ENCODE measurements around the gene TMEM185B.
A peak's percentile ranks its signal among the peaks of the same experiment; 100 is the strongest.

Gene TMEM185B

DNA sequence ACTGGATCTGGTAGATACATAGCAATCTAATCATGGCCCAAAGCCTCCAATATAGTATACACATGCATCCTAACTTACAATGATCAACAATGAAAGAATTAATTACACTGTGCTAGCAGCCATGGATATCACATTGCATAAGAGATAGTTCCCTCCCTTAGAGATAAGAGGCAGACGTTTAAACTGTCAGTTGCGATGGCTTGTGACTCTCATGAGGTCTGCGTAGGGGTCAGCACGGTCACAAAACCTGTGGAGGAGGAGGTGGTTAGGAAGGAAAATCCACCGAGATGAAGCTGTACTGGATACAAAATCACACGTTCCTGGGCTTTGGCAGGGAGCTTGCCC lies 28.7 kb upstream of the TMEM185B start:
- Histone ChIP-seq H3K9ac (ENCODE audit: low read length) (peak overlapping the region; percentile 51), H3K4me2 (ENCODE audit: low read depth, low read length, poor library complexity, severe bottlenecking) (peak overlapping the region; percentile 77), H3F3A (ENCODE audit: insufficient read depth) (no peaks in the 10 kb centered on the region), H3K9me3 (ENCODE audit: insufficient read depth, low read length) (no peaks in the 10 kb centered on the region), H3K27me3 (ENCODE audit: low read length) (no peaks in the 10 kb centered on the region), H4K20me1 (ENCODE audit: low read depth, low read length) (no peaks in the 10 kb centered on the region), H3K27ac (ENCODE audit: low read depth, low read length) (no peak overlapping the region), H3K79me2 (ENCODE audit: insufficient read depth, low read length) (no peaks in the 10 kb centered on the region), H2AFZ (ENCODE audit: low read depth, low read length, severe bottlenecking) (peak overlapping the region; percentile 84), H3K9me2 (replicated peaks; ENCODE audit: insufficient read depth, low read length) (no peaks in the 10 kb centered on the region), H3K4me3 (ENCODE audit: insufficient read depth, low read length, poor library complexity, severe bottlenecking) (peak overlapping the region; percentile 59), H3K36me3 (ENCODE audit: low read length) (no peaks in the 10 kb centered on the region)
- TF ChIP-seq EZH2phosphoT487 (conservative IDR thresholded peaks at IDR 0.05; ENCODE audit: low read length), result no peak
- TF ChIP-seq CTCF (IDR thresholded peaks at IDR 0.05; ENCODE audit: insufficient read depth, low read length, poor library complexity, severe bottlenecking), result no peak

DNA sequence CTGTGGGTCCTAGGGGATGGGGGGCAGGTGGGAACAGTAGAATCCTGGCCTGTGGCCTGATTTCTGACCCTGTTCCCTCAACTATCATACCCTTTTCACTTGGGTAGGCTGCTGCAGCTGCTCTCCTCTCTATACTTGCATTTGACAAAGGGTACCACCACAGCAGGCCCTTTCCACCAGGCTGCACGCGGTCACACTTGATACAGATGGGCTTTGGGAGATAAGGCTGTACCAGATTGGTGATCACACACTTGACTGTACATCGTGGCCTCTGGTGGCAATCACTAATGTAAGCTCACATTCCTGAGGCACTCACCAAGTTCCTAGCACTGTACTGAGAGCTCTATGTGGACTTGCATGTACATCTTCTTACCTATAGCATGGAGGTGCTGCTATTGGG lies 27.9 kb upstream of the TMEM185B start:
- Histone ChIP-seq H3F3A (ENCODE audit: insufficient read depth) (no peaks in the 10 kb centered on the region), H3K4me2 (ENCODE audit: low read depth, low read length, poor library complexity, severe bottlenecking) (no peak overlapping the region), H3K27me3 (ENCODE audit: low read length) (no peaks in the 10 kb centered on the region), H3K79me2 (ENCODE audit: insufficient read depth, low read length) (no peaks in the 10 kb centered on the region), H3K4me3 (ENCODE audit: insufficient read depth, low read length, poor library complexity, severe bottlenecking) (no peak overlapping the region), H3K9me2 (replicated peaks; ENCODE audit: insufficient read depth, low read length) (no peaks in the 10 kb centered on the region), H3K36me3 (ENCODE audit: low read length) (no peaks in the 10 kb centered on the region), H3K9me3 (ENCODE audit: insufficient read depth, low read length) (no peaks in the 10 kb centered on the region), H2AFZ (ENCODE audit: low read depth, low read length, severe bottlenecking) (no peak overlapping the region), H4K20me1 (ENCODE audit: low read depth, low read length) (no peaks in the 10 kb centered on the region), H3K27ac (ENCODE audit: low read depth, low read length) (no peak overlapping the region), H3K9ac (ENCODE audit: low read length) (no peak overlapping the region)
- no peak for TF ChIP-seq EZH2phosphoT487 (conservative IDR thresholded peaks at IDR 0.05; ENCODE audit: low read length)
- TF ChIP-seq CTCF (IDR thresholded peaks at IDR 0.05; ENCODE audit: insufficient read depth, low read length, poor library complexity, severe bottlenecking), result no peak

DNA sequence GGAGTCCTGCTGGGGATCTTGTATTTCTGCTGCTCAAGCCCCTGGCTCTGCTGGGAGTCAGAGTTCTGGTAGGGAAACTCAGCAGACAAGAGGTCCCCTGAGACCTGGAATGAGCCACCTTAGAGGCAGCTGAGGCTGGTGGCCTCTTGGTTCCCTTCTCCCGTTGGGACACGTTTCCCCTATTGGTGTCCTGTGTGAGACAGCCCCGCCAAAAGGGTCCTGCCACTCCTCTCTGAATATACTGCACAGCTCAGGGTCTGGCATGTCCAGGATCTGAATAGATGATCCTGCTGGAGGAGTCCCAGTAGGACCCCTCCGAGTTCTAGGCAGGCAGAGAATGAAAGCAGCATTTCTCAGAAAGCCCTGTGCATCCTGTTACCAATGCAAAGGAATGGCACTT lies 27.4 kb upstream of the TMEM185B start:
- no peak for TF ChIP-seq CTCF (IDR thresholded peaks at IDR 0.05; ENCODE audit: insufficient read depth, low read length, poor library complexity, severe bottlenecking)
- TF ChIP-seq EZH2phosphoT487 (conservative IDR thresholded peaks at IDR 0.05; ENCODE audit: low read length), result no peak
- Histone ChIP-seq H3K4me3 (ENCODE audit: insufficient read depth, low read length, poor library complexity, severe bottlenecking) (no peak overlapping the region), H3K9ac (ENCODE audit: low read length) (no peak overlapping the region), H3K4me2 (ENCODE audit: low read depth, low read length, poor library complexity, severe bottlenecking) (no peak overlapping the region), H2AFZ (ENCODE audit: low read depth, low read length, severe bottlenecking) (no peak overlapping the region), H3K27me3 (ENCODE audit: low read length) (no peaks in the 10 kb centered on the region), H3K9me2 (replicated peaks; ENCODE audit: insufficient read depth, low read length) (no peaks in the 10 kb centered on the region), H3K9me3 (ENCODE audit: insufficient read depth, low read length) (no peaks in the 10 kb centered on the region), H3K27ac (ENCODE audit: low read depth, low read length) (no peak overlapping the region), H4K20me1 (ENCODE audit: low read depth, low read length) (no peaks in the 10 kb centered on the region), H3K79me2 (ENCODE audit: insufficient read depth, low read length) (no peaks in the 10 kb centered on the region), H3K36me3 (ENCODE audit: low read length) (no peaks in the 10 kb centered on the region), H3F3A (ENCODE audit: insufficient read depth) (no peaks in the 10 kb centered on the region)

DNA sequence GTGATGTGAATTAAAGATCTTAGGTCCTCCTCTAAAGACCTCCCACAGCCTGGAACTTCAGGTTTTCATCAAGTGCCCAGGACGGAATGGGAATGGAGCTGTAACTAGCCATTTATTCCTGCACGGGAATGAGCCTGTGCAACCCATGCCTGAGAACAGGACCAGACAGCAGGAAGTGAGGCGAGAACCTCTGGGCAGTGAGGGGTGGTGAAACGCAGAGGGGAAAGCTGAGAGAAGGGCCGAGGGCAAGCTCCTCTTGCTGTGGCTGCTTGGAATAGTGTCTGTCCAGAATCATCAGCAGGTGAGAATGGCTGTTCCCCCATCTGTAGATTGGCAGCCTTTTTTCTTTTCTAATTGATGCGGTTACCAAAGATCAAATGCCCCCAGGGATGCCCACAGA lies 24.7 kb upstream of the TMEM185B start:
- no peaks in the 10 kb centered on the region for H3K36me3 ChIP-seq (ENCODE audit: low read length)
- TF ChIP-seq EZH2phosphoT487 (conservative IDR thresholded peaks at IDR 0.05; ENCODE audit: low read length) (no peak), CTCF (IDR thresholded peaks at IDR 0.05; ENCODE audit: insufficient read depth, low read length, poor library complexity, severe bottlenecking) (no peak)
- H3K27me3 ChIP-seq (ENCODE audit: low read length), result no peaks in the 10 kb centered on the region
- no peak overlapping the region for H3K4me2 ChIP-seq (ENCODE audit: low read depth, low read length, poor library complexity, severe bottlenecking)
- H3K4me3 ChIP-seq (ENCODE audit: insufficient read depth, low read length, poor library complexity, severe bottlenecking), result no peak overlapping the region
- H3K9ac ChIP-seq (ENCODE audit: low read length), result no peak overlapping the region
- no peak overlapping the region for H2AFZ ChIP-seq (ENCODE audit: low read depth, low read length, severe bottlenecking)
- H3K27ac ChIP-seq (ENCODE audit: low read depth, low read length), result no peak overlapping the region
- H4K20me1 ChIP-seq (ENCODE audit: low read depth, low read length), result no peaks in the 10 kb centered on the region
- no peaks in the 10 kb centered on the region for H3K79me2 ChIP-seq (ENCODE audit: insufficient read depth, low read length)
- no peaks in the 10 kb centered on the region for H3K9me3 ChIP-seq (ENCODE audit: insufficient read depth, low read length)
- no peaks in the 10 kb centered on the region for H3K9me2 ChIP-seq (replicated peaks; ENCODE audit: insufficient read depth, low read length)
- H3F3A ChIP-seq (ENCODE audit: insufficient read depth), result no peaks in the 10 kb centered on the region
